Left ventricle myocardium inferior (tissue), 1 donor: ENCODE data around the gene ATP13A3. TPM values are rescaled to one million over a fixed set of nuclear protein-coding genes. Genes with fewer than 3 reads are reported as not detected.

Experiments used
- DNase-seq: peaks from one replicate; pipeline ENCODE4 v3.0.0-alpha.2; 2020
- H3K27ac ChIP-seq: fragments of 200-600 bp; replicated peaks from 2 replicates; pipeline ENCODE4 v1.8.0; 2021
- H3K27me3 ChIP-seq: fragments of 200-600 bp; 2 replicates; pipeline ENCODE4 v1.8.0; 2021; ENCODE audit warnings: low read depth
- H3K36me3 ChIP-seq: fragments of 200-600 bp; 2 replicates; pipeline ENCODE4 v1.8.0; 2021
- H3K4me1 ChIP-seq: fragments of 200-600 bp; 2 replicates; pipeline ENCODE4 v1.8.0; 2021
- H3K4me3 ChIP-seq: fragments of 200-600 bp; 2 replicates; pipeline ENCODE4 v1.8.0; 2021; ENCODE audit warnings: mild to moderate bottlenecking, moderate library complexity
- H3K9me3 ChIP-seq: fragments of 200-600 bp; replicated peaks from 2 replicates; pipeline ENCODE4 v1.8.0; 2021
- intact Hi-C: fragments of 100-400 bp; cut with micrococcal nuclease; formaldehyde crosslinking; loops from one replicate; pipeline ENCODE4 v1.11.0; 2022
- total RNA-seq: library from RNA; stranded (reverse); fragmentation: NEBNext Ultra II Directional; extraction: Animal tissue kit (Norgen Biotek cat#: 25700); gene quantifications from one replicate; pipeline ENCODE4 v1.2.1, GENCODE V29; 2021
- TF ChIP-seq, protein P1 (sequence below): fragments of 200-600 bp; IDR thresholded peaks from 2 replicates; pipeline ENCODE4 v1.8.0; 2021; ENCODE audit warnings: antibody characterized with exemption, mild to moderate bottlenecking, borderline replicate concordance
- donor health status: DM: no; HTN: yes; CAD: no; lungs with severe emphysema.

ATP13A3 gene
- total RNA-seq, 1 donor from 2014 or later = 99.2 TPM

DNA sequence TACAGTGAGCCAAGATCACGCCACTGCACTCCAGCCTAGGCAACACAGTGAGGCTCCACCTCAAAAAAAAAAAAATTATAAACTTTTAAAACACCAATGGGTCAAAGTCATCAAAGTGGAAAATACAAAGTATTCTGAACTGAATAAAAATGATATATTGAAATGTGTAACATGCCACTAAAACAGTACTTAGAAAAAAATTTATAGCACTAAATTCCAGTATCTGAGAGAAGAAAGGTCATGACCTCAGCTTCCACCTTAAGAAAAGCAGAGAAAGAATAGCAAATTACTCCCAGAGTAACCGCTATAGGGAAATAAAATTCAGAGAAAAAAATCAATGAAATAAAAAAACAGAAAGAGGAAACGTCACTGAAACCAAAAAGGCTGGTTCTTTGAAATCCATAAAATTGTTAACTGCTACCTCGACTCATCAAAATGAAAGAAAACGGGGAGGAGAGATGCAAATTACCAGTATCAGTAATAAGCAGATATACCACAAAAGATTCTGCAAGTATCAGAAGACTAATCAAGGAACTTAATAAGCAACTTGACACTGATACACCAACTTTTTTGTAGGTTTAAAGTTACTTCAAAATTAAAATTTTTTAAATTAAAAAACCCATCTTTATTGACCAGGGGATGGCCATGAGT, 20.8 kb downstream of the ATP13A3 start:
- Histone ChIP-seq H3K27ac (no peak overlapping the region), H3K27me3 (no peaks in the 10 kb centered on the region), H3K4me3 (peak overlapping the region; percentile 9), H3K36me3 (no peaks in the 10 kb centered on the region), H3K4me1 (peaks cover 27% of the 10 kb centered on the region), H3K9me3 (no peaks in the 10 kb centered on the region)
- DNase-seq = no peak
- TF ChIP-seq, protein P1, sequence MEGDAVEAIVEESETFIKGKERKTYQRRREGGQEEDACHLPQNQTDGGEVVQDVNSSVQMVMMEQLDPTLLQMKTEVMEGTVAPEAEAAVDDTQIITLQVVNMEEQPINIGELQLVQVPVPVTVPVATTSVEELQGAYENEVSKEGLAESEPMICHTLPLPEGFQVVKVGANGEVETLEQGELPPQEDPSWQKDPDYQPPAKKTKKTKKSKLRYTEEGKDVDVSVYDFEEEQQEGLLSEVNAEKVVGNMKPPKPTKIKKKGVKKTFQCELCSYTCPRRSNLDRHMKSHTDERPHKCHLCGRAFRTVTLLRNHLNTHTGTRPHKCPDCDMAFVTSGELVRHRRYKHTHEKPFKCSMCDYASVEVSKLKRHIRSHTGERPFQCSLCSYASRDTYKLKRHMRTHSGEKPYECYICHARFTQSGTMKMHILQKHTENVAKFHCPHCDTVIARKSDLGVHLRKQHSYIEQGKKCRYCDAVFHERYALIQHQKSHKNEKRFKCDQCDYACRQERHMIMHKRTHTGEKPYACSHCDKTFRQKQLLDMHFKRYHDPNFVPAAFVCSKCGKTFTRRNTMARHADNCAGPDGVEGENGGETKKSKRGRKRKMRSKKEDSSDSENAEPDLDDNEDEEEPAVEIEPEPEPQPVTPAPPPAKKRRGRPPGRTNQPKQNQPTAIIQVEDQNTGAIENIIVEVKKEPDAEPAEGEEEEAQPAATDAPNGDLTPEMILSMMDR = no peak
- intact Hi-C loops = no loop called here

DNA sequence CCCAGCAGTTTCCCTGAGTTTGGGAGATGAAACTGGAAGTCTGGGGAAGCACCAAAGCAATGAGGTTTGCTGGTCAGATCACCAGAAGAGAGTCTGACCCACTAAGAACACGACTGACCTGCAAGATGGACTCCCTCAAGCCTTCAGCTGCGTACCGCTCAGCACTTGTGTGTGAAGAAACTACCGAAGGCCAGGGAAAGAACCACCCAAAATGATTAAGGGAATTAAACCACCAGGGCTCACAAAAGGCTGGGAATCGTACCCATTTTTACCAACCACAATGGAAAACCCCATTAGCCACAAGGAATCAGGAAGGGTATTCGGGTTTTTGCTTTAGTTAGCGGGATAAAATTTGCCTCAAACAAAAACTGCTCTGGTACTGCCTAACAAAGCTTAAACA, 21.6 kb downstream of the ATP13A3 start:
- H3K36me3 ChIP-seq = peaks cover 5% of the 10 kb centered on the region
- TF ChIP-seq, protein P1 = no peak
- H3K27me3 ChIP-seq = no peaks in the 10 kb centered on the region
- no peak overlapping the region for H3K4me3 ChIP-seq
- peaks cover 19% of the 10 kb centered on the region for H3K4me1 ChIP-seq
- DNase-seq = no peak
- H3K9me3 ChIP-seq = no peaks in the 10 kb centered on the region
- H3K27ac ChIP-seq = no peak overlapping the region
- intact Hi-C loops = no loop called here

GRCh38 chr3:194464692-194465091, 22.1 kb downstream of the ATP13A3 start:
- DNase-seq = no peak
- Histone ChIP-seq H3K9me3 (no peaks in the 10 kb centered on the region), H3K36me3 (peaks cover 11% of the 10 kb centered on the region), H3K27me3 (no peaks in the 10 kb centered on the region), H3K4me1 (peaks cover 14% of the 10 kb centered on the region), H3K4me3 (no peak overlapping the region), H3K27ac (no peak overlapping the region)
- intact Hi-C loops = no loop called here
- TF ChIP-seq, protein P1 = no peak

DNA sequence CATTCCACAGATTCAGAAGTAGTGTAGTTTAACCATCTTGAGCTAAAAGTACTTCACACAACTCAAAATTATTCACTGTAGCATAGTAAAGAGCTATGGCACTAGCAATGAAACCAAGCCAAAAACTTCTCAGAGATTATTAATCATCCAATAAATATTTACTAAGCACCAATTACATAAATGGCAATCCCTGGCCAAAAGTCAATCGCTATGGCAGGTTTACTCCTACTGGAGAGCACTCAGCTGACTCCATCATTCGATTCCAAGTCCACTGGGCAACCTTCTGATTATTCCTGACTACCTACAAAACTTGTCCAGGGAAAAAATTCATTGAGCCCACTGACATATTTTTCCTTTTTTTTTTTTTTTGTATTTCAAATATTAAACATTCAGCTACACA, 23.9 kb downstream of the ATP13A3 start:
- intact Hi-C loops = no loop called here
- no peaks in the 10 kb centered on the region for H3K27me3 ChIP-seq
- TF ChIP-seq, protein P1 = no peak
- peaks cover 21% of the 10 kb centered on the region for H3K36me3 ChIP-seq
- H3K9me3 ChIP-seq = no peaks in the 10 kb centered on the region
- no peak overlapping the region for H3K4me3 ChIP-seq
- peaks cover 15% of the 10 kb centered on the region for H3K4me1 ChIP-seq
- no peak overlapping the region for H3K27ac ChIP-seq
- no peak for DNase-seq

DNA sequence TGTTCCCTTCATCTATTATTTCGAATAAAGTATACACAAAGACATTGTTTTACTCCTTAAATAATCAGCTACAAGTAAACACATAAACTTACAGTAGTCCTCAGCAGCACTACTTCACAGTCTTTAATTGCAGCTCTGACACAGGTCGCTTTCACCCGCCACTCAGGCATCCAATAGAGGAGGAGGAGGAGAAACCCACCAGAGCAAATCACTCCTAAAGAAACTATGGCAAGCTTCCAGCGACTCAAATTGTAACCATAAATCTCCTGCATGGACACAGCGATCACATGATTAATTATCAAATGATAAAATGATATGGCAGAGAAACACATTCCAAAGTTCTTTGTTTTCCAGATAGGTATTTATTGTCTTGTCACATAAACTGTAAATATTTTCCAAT, 26.2 kb downstream of the ATP13A3 start:
- peaks cover 18% of the 10 kb centered on the region for H3K4me1 ChIP-seq
- H3K36me3 ChIP-seq = peaks cover 21% of the 10 kb centered on the region
- intact Hi-C loops = no loop called here
- H3K27ac ChIP-seq = no peak overlapping the region
- H3K4me3 ChIP-seq = no peak overlapping the region
- no peak for DNase-seq
- TF ChIP-seq, protein P1 = no peak
- H3K9me3 ChIP-seq = no peaks in the 10 kb centered on the region
- no peaks in the 10 kb centered on the region for H3K27me3 ChIP-seq
